ENCODE data around the gene C4orf50.

Gene C4orf50

DNA sequence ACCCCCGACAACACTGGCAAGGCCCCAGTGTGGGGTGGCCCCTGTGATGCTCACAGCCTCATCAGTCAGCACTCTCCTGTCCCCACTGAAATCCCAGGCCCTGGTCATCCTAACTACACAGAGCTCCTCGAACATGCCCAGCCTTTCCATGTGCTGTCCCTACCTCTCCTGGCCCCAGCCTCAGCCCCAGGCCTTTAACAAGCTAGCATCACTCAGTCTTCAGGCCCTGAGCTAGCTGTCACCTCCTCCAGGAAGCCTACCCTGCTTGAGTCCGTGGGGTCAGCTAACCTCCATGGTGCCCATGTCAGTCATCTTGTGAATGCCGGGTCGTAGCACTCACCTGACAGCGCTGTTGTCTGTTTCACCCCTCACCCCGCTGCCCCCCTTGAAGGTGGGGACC lies 25.6 kb upstream of the C4orf50 start:
- Histone ChIP-seq H2AFZ (ENCODE audit: low read depth, low read length, severe bottlenecking) (no peak overlapping the region), H3K36me3 (ENCODE audit: low read length) (no peaks in the 10 kb centered on the region), H4K20me1 (ENCODE audit: low read depth, low read length) (no peaks in the 10 kb centered on the region), H3K9ac (ENCODE audit: low read length) (no peak overlapping the region), H3K27ac (ENCODE audit: low read depth, low read length) (no peak overlapping the region), H3K4me3 (ENCODE audit: insufficient read depth, low read length, poor library complexity, severe bottlenecking) (no peak overlapping the region), H3K9me2 (replicated peaks; ENCODE audit: insufficient read depth, low read length) (no peaks in the 10 kb centered on the region), H3F3A (ENCODE audit: insufficient read depth) (no peaks in the 10 kb centered on the region), H3K79me2 (ENCODE audit: insufficient read depth, low read length) (no peaks in the 10 kb centered on the region), H3K4me2 (ENCODE audit: low read depth, low read length, poor library complexity, severe bottlenecking) (no peak overlapping the region), H3K9me3 (ENCODE audit: insufficient read depth, low read length) (no peaks in the 10 kb centered on the region), H3K27me3 (ENCODE audit: low read length) (no peaks in the 10 kb centered on the region)
- TF ChIP-seq CTCF (IDR thresholded peaks at IDR 0.05; ENCODE audit: insufficient read depth, low read length, poor library complexity, severe bottlenecking) = no peak
- TF ChIP-seq EZH2phosphoT487 (conservative IDR thresholded peaks at IDR 0.05; ENCODE audit: low read length) = no peak

- Histone ChIP-seq H3K9me3 (ENCODE audit: insufficient read depth, low read length) (no peaks in the 10 kb centered on the region), H3K27ac (ENCODE audit: low read depth, low read length) (no peak overlapping the region), H2AFZ (ENCODE audit: low read depth, low read length, severe bottlenecking) (no peak overlapping the region), H3F3A (ENCODE audit: insufficient read depth) (no peaks in the 10 kb centered on the region), H3K9me2 (replicated peaks; ENCODE audit: insufficient read depth, low read length) (no peaks in the 10 kb centered on the region), H3K36me3 (ENCODE audit: low read length) (no peaks in the 10 kb centered on the region), H3K4me3 (ENCODE audit: insufficient read depth, low read length, poor library complexity, severe bottlenecking) (no peak overlapping the region), H3K9ac (ENCODE audit: low read length) (no peak overlapping the region), H4K20me1 (ENCODE audit: low read depth, low read length) (no peaks in the 10 kb centered on the region), H3K79me2 (ENCODE audit: insufficient read depth, low read length) (no peaks in the 10 kb centered on the region), H3K27me3 (ENCODE audit: low read length) (no peaks in the 10 kb centered on the region), H3K4me2 (ENCODE audit: low read depth, low read length, poor library complexity, severe bottlenecking) (no peak overlapping the region)
- TF ChIP-seq EZH2phosphoT487 (conservative IDR thresholded peaks at IDR 0.05; ENCODE audit: low read length) (no peak), CTCF (IDR thresholded peaks at IDR 0.05; ENCODE audit: insufficient read depth, low read length, poor library complexity, severe bottlenecking) (no peak)
Measured at GRCh38 chr4:6043188-6043587, 25.0 kb upstream of the C4orf50 start.

- Histone ChIP-seq H3K79me2 (ENCODE audit: insufficient read depth, low read length) (no peaks in the 10 kb centered on the region), H4K20me1 (ENCODE audit: low read depth, low read length) (no peaks in the 10 kb centered on the region), H3K4me3 (ENCODE audit: insufficient read depth, low read length, poor library complexity, severe bottlenecking) (no peak overlapping the region), H3K9me2 (replicated peaks; ENCODE audit: insufficient read depth, low read length) (no peaks in the 10 kb centered on the region), H3K27me3 (ENCODE audit: low read length) (no peaks in the 10 kb centered on the region), H3K9ac (ENCODE audit: low read length) (no peak overlapping the region), H3K36me3 (ENCODE audit: low read length) (no peaks in the 10 kb centered on the region), H3K4me2 (ENCODE audit: low read depth, low read length, poor library complexity, severe bottlenecking) (no peak overlapping the region), H2AFZ (ENCODE audit: low read depth, low read length, severe bottlenecking) (no peak overlapping the region), H3F3A (ENCODE audit: insufficient read depth) (no peaks in the 10 kb centered on the region), H3K9me3 (ENCODE audit: insufficient read depth, low read length) (no peaks in the 10 kb centered on the region), H3K27ac (ENCODE audit: low read depth, low read length) (no peak overlapping the region)
- TF ChIP-seq CTCF (IDR thresholded peaks at IDR 0.05; ENCODE audit: insufficient read depth, low read length, poor library complexity, severe bottlenecking) = no peak
- TF ChIP-seq EZH2phosphoT487 (conservative IDR thresholded peaks at IDR 0.05; ENCODE audit: low read length) = no peak
Measured at GRCh38 chr4:6042293-6043063, 24.2 kb upstream of the C4orf50 start.

Data from SU-DHL-6 (cell line).